T follicular helper cell (primary cell): Measurements from ENCODE around the gene RALGPS1.
A peak's percentile ranks its signal among the peaks of the same experiment; 100 is the strongest.

Experiments
- DNase-seq: peaks from one replicate; pipeline ENCODE4 v3.0.0-alpha.2; 2020; ENCODE audit warnings: low read depth

Gene RALGPS1

DNA sequence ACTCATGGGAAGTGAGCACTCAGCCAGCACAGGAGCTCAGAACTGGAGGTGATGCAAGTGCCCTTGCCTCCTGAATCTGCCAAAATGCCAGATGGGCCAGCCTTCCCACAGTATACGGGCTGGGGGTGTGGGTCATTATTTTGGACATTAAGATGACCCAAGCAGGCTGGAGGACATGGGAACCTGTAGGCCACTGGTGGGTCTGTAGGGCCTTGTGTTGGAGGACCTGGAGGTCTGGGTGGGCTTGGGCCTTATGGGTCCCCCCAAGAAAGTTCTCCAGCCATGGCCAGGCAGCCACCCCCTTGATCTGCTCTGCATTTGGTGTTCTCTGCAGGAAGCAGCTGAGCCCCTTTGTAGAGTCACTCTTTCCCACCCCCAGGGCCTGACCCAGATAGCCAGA is 278.9 kb downstream of the RALGPS1 start:
- no peak for DNase-seq

DNA sequence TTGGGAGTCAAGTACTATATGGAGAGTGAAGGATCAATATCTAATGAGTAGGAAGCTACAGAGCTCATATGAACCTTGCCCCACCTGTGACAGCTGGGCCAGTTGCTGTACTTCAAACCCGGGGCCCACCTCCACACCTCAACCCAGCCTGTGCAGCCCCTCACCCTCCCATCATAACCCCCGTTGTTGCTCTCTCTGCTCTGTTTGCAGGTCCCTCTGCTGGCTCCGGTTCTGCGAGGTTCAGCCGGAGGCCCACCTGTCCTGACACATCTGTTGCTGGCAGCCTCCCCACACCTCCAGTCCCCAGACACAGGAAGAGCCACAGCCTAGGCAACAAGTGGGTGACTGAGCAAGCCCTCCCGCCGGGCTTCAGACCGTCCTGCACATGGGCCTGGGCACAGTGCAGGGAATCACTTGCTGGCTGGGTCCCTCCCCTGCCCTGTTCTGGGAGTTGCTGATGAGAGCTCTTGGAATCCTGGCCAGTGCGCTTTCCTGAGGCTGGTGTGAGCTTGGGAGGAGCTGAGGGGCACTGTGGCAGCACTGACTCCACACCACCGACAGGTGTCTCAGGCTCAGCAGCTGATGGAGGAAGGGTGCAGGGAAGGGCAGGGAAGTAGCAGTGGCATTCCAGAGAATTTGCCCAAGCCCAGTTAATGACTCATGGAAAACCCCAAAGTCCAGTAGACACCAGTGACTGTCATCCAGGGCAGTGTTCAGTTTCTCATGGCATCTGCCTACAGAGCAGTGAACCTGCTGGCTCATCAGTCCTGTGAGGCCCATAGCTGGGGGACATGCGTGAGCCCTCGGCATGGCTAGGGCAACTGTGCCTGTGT is 280.5 kb downstream of the RALGPS1 start:
- DNase-seq = no peak

DNA sequence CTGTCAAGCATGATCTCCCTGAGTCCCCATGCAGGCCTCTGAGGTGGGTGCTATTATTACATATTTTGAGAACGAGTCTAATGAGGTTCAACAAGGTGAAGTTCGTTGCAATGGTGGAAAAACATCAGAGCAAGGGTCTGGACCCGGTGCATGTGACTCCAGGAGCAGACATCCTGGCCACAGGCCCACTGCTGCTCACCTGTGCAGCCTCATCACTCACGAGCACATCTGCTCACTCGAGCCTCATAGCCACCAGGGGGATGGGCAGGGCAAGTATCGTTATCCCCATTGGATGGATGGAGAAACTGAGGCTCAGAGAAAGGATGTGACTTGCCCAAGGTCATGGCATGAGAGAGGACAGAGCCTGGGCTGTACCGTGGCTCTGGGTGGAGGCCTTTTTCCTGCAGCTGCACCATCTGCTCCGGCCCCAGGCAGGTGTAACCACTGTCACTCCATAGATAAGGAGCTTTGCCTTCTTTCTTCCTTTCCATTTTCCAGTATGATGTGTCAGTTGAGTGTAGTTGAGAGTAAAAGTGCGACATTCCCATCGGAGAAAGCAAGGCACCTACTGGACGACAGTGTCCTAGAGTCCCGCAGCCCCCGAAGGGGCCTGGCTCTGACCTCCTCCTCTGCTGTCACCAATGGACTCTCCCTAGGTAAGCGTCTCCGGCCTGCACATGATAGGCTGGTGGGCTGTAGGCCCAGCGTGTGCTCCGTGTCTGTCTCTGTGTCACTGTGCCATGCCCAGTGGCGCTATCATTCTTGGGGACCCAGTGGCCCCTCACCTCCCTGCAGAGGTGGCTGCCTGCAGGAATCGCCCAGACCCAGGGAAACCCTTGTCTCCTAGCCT is 281.6 kb downstream of the RALGPS1 start:
- DNase-seq = no peak

DNA sequence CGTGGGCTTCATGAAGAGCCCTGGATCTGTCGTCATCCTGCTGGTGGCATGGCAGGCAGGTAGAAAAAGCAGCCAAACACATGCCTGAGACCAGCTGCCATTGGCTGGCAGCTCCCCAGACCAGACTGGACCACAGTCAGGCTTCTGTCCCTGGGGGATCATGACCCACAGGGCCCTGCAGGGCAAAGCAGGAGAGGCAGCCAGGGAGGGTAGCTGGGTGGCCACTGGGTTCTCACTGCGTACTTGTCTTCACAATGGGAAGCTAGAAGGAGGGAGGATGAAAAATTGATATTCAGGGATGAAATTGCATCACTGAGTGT is 282.2 kb downstream of the RALGPS1 start:
- no peak for DNase-seq

DNA sequence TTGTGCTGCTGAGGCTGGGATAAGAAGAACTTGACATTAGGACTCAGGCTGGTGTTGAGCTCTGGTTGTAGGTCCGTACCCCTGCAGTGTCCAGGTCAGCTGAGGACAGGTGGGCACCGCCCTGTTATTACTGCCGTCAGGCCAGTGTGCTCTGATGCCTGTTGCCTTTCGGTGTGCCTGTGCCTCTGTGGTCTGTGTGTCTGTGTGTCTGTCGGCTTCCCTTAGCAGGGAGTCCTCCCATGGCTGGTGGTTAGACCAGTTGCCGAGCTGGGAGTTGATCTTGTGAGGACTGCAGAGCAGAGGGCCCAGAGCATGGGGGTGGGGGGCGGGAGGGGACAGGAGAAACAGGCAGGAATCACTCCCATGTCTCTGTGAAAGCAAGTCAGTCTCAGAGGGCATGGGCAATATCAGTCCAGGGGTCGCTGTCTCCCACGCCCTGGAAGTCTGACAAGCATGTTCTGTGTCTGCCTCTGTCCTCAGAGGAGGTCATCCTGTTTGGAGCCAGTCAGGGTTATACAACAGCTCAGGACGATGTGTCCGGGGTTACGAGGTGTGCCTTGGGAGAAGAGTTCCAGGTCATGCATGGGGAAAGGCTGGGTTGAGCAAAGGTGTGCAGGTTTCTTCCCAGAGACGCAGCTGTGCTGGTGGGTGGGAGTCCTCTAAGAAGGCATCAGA is 282.7 kb downstream of the RALGPS1 start:
- DNase-seq = no peak

DNA sequence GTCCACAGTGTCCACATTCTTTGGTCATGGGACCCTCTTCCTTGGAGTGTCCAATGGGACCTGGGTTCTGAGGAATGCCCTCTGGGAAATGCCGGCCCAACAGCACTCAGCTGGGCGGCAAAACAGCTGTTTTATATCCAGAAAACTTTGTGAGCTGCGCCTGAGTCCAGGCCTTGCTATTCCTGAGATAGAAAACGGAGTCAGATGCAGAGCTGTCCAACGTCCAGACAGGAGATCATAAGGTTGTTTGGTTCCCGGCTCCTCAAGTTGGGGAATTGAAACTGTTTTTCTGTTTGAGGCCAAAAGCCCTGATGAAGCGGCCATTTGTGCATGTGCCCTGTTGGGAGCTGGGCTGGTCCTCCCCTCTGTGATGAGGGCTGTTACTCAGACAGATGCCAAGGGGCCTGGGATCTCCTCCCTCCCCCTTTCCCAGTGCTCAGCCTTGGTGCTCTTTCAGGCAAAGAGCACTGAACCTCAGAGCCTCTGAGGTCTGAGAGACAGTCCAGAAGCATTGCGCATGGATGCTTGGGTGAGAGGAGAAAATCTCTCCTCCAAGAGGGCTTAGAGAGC is 283.4 kb downstream of the RALGPS1 start:
- no peak for DNase-seq

DNA sequence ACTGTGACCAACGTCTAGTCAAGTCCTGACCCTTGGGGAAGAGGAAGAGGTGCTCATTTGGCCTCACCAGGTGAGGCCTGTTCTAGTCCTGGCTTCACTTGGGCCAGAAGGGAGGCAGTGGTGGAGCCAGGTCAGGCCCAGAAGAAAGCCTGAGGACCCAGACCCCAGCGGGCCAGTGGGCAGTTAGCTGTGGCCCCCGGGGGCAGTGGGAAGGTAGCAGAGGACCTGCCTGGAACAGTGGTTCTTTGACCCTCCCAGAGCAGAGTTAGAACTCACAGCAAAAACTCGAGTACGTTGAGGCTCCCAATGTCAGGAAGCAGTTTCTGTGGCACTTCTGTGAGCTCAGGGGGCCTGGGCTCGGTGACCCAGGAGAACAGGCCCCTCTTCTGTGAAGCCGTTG is 284.0 kb downstream of the RALGPS1 start:
- no peak for DNase-seq

DNA sequence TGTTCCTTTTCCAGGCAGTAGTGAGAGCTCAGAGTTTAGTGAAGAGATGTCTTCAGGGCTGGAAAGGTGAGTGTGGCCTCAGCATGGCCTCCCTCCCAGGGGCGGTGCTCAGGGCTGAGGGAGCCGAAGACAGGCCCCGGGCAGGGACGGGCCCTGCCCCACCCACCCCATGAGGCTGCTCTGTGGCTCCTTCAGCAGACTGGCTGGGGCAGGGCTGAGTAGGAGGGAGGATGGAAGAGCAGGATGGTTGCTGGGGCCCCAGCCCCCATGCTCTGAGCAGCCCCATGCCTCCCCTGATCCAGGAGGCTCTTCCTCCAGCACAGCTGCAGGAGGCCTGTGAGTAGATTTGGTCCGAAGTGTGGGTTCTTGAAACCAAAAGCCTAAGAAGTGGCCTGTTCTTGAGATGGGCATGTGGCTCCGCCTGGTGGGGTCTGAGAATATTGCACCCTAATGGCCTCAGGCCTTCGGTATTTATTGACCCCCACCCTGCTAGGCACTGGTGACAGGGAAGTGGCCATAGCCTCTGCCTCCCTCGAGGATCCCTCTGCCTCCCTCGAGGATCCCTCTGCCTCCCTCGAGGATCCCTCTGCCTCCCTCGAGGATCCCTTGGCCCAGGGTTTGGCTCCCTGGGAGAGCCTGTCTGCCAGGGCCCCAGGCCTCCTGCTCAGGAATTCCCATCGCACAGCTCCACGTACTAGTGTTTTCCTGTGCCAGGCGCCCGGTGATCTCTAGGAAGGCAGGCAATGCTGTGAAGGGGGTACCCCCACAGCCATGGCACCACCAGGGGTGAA is 284.6 kb downstream of the RALGPS1 start:
- peak; percentile 58 for DNase-seq

DNA sequence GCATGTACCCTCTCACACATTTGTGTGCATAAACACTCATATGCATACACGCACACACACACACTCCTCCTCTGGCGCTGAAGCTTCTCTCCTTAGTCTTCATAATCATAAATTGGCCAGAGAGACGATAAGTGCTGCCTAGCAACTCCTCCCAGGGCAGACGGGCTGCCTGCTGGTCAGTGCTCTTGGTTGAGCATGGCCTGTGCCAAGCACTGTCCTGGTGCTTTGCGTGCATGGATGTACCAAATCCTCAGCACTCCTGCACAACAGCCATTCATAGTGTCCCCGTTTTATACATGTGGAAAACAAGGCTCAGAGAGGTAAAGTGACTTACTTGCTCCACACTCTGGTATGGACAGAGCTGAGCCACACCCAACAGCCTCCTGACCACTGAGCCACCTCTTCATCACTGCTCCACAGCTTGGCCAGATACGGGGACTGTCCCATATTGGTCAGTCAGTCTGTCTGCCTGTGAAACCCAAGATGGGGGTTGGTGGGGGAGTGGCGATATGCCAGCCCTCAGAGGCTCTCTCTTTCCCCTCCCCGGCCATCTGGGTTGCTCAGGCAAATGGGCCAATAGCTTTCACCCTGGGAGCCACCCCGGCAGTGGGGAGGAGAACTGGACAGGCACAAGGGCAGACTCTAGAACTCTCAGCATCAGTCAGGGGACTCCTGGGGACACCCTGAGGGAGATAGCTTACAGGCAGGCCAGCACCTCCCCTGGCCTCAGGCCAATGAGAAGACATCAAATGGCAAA is 285.7 kb downstream of the RALGPS1 start:
- no peak for DNase-seq

DNA sequence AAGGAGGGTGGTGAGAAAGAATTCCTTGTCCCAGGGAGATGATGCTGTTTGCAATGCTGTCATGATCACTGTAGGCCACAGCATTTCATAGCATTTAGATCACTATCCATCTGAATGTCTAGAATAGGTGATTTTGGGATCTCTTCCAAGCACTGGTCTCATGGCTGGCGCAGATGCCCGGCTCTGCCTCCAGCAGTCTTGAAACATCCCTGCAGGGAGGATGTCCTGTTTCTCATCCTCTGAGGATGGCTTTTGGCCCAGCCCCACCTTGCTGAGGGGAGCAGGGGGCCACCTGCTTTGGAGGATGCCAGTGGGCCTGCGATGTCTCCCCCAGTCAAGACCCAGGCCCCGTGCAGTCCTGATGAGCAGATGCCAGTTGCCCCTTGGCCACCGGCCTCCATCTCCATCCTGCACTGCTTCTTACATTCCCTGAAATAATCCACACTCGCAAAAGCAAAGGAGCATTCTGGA is 286.5 kb downstream of the RALGPS1 start:
- no peak for DNase-seq

DNA sequence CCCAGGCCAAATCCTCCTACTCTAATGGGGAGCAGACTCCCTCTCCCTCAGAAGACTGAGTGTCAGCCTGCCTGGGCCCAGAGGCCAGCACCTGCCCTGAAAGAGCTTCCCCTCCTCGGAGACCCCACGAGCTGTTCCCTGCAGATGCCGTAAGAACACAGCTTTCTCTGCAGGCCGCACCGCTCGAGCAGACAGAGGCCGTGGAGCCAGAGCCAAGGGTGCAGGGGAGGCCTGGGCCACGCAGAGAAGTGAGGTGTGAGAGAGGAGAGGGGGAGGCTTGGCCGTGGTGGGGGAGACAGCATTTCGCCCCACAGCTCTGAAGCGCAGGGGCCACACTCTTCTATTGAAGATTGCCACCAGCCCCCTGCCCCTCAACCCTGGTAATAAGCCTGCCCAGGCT is 287.1 kb downstream of the RALGPS1 start:
- DNase-seq = no peak

DNA sequence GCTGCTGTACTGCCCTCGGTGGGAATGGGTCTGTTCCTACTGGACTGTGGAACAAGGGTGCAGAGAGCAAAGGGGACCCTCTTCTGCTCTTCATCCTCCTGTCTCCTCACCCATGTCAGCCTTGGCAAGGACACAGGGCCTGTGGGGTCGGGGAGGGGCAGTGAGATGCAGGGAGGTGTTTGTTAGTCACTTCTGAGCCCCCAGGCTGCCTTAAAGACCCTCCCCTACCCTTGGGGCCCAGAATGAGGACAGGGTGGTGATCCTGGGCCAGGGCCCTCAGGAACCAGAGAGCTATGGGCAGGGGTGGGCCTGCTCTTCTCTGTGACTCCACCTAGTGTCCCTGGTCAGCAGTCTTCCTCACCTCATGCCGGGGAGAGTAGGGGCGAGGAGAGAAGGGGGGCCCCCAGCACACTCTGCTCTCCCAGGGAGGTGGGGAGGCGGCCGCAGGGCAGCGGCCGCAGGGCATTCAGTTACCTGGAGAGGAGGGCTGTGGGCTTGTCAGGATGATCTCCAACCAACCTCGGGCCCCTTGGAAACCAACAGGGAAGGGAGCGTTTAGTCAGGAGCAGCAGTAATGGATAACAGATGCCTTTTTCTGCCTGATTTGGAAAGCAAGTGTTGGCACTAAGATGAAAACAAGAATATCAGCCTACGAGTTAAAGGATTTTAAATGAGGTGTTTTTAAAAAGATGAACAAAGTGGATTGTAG is 288.0 kb downstream of the RALGPS1 start:
- no peak for DNase-seq

DNA sequence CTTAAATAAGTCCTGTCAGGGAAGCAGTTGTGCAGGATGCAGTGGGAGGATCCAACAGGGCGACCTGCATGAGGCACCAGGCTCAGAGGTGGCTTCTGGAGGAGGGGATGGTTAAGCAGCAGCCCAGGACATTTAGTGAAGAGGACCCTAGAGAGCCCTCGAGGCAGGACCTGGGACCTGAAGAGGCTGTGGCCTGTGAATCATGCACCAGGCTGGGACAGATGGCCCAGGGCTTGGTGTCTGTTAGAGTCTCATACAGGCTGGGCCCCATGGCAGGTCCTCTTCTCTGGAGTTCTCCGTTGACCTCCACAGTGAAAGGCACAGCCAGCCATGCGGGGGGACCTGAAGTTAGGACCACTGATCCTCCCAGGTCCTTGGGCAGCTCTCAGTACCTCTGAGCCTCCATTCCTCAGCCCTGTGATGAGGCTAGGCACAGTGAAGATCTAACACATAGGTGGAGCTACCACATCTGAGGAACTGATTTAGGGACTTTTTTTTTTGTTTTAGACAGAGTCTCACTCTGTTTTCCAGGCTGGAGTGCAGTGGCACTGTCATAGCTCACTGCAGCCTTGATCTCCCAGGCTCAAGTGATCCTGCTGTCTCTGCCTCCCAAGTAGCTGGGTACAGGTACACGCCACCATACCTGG is 289.2 kb downstream of the RALGPS1 start:
- no peak for DNase-seq

DNA sequence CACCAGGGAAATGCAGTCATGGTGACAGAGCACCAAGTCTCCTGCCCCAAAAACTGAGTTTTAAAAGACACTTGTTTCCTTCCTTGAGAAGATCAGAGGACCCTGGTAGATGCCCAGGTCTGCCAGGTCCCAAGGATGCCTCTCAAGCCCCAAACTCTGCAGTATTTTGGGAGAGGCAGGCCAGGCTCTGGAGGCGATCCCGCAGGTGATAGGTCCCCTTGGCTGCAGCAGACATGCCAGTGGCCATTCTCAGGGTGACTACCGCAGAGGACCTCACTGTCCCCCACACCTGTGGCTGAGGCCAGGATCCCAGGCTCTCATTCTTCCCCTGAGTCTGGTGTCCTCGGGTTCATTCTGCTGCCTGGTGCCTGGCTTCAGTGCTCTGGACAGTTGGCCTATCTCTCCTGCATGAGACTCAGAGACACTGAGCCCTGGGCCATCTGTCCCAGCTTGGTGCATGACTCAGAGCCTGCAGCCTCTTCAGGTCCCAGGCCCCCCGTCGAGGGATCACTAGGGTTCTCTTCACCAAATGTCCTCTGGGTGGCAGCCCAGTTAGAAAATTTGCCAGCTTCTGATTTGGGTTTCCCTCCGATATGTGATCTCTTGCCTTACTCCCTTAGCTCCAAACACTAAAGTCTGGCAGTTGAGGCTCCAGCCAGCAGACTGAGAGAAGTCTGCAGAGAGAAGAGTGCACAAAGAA is 290.3 kb downstream of the RALGPS1 start:
- DNase-seq = no peak

DNA sequence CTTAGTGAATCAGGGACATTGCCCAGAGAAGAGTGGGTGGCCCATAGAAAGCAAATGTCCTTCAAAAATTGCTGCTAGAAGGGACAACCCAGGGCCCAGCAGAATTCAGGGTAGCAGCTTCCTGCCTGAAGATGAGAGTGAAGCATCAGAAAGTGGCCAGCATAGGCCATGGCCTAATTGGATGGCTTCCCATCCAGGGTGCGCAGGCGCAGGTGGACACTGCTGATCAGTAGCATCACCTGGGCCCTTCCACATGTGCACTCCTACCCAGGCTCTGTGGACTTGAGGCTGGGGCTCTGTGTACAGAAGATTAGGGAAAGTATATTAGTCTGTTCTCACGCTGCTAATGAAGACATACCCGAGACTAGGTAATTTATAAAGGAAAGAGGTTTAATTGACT is 291.4 kb downstream of the RALGPS1 start:
- DNase-seq = no peak

DNA sequence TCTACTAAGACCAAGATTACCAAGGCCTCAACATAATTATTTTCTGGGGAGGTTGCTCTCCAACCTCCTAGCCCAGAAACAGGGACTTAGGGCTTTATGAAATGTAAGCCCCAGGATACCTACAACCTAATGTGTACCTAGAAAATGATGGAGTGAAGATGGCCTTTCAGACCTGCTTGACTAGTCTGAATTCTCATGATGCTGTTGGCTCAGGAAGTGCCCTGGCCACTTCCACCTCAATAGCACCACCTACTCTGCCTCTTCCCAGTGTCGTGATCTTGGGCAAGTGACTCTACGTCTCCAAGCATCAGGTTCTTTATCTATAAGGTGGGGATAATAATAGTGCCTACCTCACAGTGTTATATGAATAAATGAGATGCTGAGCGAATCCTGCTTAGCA is 292.1 kb downstream of the RALGPS1 start:
- no peak for DNase-seq

DNA sequence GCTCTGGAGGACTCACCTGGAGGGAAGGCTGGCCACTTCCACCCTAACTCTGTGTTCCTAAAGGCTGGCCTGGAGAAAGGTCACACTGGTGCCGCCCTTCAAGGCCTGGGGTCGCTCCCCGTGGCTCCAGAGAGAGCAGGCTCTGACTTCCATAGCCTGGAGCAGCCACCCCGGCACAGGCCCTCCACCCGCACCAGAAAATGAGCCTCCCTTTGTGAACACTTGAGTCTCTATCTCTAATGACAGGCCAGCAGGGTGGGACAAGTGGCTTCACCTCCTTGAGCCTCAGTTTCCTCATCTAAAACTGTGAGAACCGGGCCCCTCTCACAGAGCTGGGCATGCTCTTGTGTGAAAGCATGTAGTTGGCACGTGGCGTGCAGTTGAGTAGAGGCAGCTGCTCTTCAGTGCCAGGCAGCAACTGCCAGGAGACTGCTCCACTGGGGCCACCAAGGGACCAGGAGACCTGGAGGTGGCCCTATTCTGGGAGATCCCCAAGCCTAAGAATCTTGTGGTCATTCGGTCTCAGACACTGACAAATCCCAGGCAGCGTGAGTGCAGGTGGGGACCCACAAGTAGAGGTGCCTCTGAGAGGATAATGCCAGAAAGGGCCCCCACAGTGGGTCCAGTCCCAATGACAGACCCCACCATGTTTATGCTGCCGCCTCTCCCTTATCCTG is 293.3 kb downstream of the RALGPS1 start:
- no peak for DNase-seq

DNA sequence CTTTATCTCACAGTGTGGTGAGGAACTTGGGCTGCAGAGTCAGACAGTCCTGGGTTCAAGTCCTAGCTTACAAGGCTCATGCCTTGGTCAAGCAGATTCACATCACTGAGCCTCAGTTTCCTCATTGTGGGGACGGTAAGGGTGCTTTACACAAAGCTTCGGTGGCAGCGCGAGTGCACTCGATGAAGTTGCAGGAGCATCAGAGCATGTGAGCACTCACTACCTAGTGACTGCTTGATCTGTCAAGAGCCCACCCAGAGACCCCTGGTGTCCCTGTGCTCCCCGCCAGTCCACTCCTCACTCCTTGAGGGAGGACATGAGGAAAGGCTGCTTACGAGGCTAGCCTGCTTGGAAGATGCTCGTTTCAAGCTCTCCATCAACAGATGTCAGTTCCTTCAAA is 293.8 kb downstream of the RALGPS1 start:
- DNase-seq = no peak
